Endothelial cell of umbilical vein (primary cell): ENCODE results near the gene IL2RG. TPM values are rescaled to one million over a fixed set of nuclear protein-coding genes. Genes with fewer than 3 reads are reported as not detected.

ENCODE experiments used
- BruUV-seq: library from RNA; stranded (reverse); fragments of 400-500 nt; replicated peaks from 2 replicates; lab custom pipeline; 2021; lab: Mats Ljungman, UMichigan
- CTCF ChIA-PET: fragments of 300-600, 350-600 bp; sonication (Branson Sonifier 250); formaldehyde crosslinking; loops from one replicate; lab custom pipeline; 2021; ENCODE audit warnings: antibody characterized with exemption, inconsistent platforms; lab: Charles Lee
- POLR2A ChIA-PET: fragments of 300-600, 350-600 bp; sonication (Branson Sonifier 250); formaldehyde crosslinking; loops from one replicate; lab custom pipeline; 2021; ENCODE audit warnings: antibody characterized with exemption, inconsistent platforms; lab: Charles Lee
- DNase-seq: peaks from one replicate; pipeline ENCODE4 v3.0.0-alpha.2; 2011; ENCODE audit warnings: low read depth, low spot score
- FAIRE-seq: peaks from 2 replicates; lab custom pipeline; 2011; peaks lifted over from hg19 to GRCh38; lab: Jason Lieb, UNC
- H2AFZ ChIP-seq: 2 replicates; pipeline ENCODE4 v1.6.0; 2012; ENCODE audit warnings: low read depth, low read length, control low read depth, inconsistent platforms
- H3K27ac ChIP-seq: 2 replicates; pipeline ENCODE4 v1.5.1; 2011; ENCODE audit warnings: low read depth, mild to moderate bottlenecking, control low read depth, low read length, moderate library complexity; ENCODE audit not compliant: insufficient read depth
- H3K27me3 ChIP-seq, 2 experiments: 2 replicates each; pipeline versions ENCODE4 v1.6.0 to v1.6.1; 2011; ENCODE audit warnings: low read length in 2 of 2, mixed read lengths in 1 of 2; ENCODE audit not compliant: control insufficient read depth in 2 of 2, insufficient read depth in 2 of 2
- H3K36me3 ChIP-seq, 2 experiments: 2 replicates in 1 of 2; 3 replicates in 1 of 2; pipeline ENCODE4 v1.5.1; 2011; ENCODE audit warnings: low read length in 2 of 2, mild to moderate bottlenecking in 1 of 2, moderate library complexity in 1 of 2; ENCODE audit not compliant: control insufficient read depth in 2 of 2, insufficient read depth in 2 of 2; ENCODE audit errors: extremely low read depth in 1 of 2
- H3K4me1 ChIP-seq: 3 replicates; pipeline ENCODE4 v1.5.1; 2011; ENCODE audit warnings: mild to moderate bottlenecking, low read length; ENCODE audit not compliant: control insufficient read depth, insufficient read depth; ENCODE audit errors: extremely low read depth
- H3K4me2 ChIP-seq: 2 replicates; pipeline ENCODE4 v1.6.1; 2011; ENCODE audit warnings: low read length, control low read depth, mixed read lengths; ENCODE audit not compliant: insufficient read depth
- H3K4me3 ChIP-seq, 3 experiments: fragments of 200-600 bp in 1 of 3; sonication (generic), shearing (Covaris generic) in 1 of 3; replicated peaks in 1 of 3; 2 replicates each; pipeline ENCODE4 v1.5.1; 2011 to 2016; ENCODE audit warnings: control low read depth in 3 of 3, low read length in 3 of 3, mild to moderate bottlenecking in 2 of 3, inconsistent platforms in 1 of 3, low read depth in 1 of 3, moderate library complexity in 1 of 3; ENCODE audit not compliant: insufficient read depth in 1 of 3
- H3K79me2 ChIP-seq: 2 replicates; pipeline ENCODE4 v1.6.0; 2012; ENCODE audit warnings: low read length, inconsistent platforms; ENCODE audit not compliant: control insufficient read depth, insufficient read depth
- H3K9ac ChIP-seq: replicated peaks from 2 replicates; pipeline ENCODE3; 2011; ENCODE audit warnings: low read length, control low read depth; ENCODE audit not compliant: insufficient read depth; ENCODE audit errors: extremely low read depth
- H3K9me1 ChIP-seq: replicated peaks from 3 replicates; pipeline ENCODE4 v1.6.0; 2011; ENCODE audit warnings: mild to moderate bottlenecking, low read length; ENCODE audit not compliant: control insufficient read depth, insufficient read depth; ENCODE audit errors: extremely low read depth
- H3K9me3 ChIP-seq: replicated peaks from 2 replicates; pipeline ENCODE4 v1.5.1; 2012; ENCODE audit warnings: low read length, inconsistent platforms; ENCODE audit not compliant: control insufficient read depth, insufficient read depth
- H4K20me1 ChIP-seq: replicated peaks from 2 replicates; pipeline ENCODE3; 2011; ENCODE audit warnings: mild to moderate bottlenecking, low read length; ENCODE audit not compliant: control insufficient read depth, insufficient read depth; ENCODE audit errors: extremely low read depth
- CTCF ChIP-seq, 2 donors: IDR thresholded peaks; 1 replicate in 1 of 2; 2 replicates in 1 of 2; pipeline ENCODE4 v1.5.1; 2011; ENCODE audit warnings: low read length in 2 of 2, mild to moderate bottlenecking in 2 of 2, moderate library complexity in 2 of 2, control low read depth in 1 of 2, inconsistent platforms in 1 of 2, low read depth in 1 of 2; ENCODE audit not compliant: insufficient read depth in 1 of 2; ENCODE audit errors: extremely low read depth in 1 of 2
- EZH2 ChIP-seq: IDR thresholded peaks from 2 replicates; pipeline ENCODE4 v1.6.1; 2012; ENCODE audit warnings: borderline replicate concordance, low read depth, mild to moderate bottlenecking, moderate library complexity, low read length, inconsistent platforms; ENCODE audit not compliant: severe bottlenecking
- FOS ChIP-seq: IDR thresholded peaks from 2 replicates; pipeline ENCODE4 v1.6.1; 2011; ENCODE audit warnings: mild to moderate bottlenecking, low read length, moderate library complexity, borderline replicate concordance; ENCODE audit not compliant: insufficient read depth
- GATA2 ChIP-seq: IDR thresholded peaks from 2 replicates; pipeline ENCODE4 v1.7.0; 2011; ENCODE audit warnings: low read depth, mild to moderate bottlenecking, moderate library complexity, mixed read lengths, low read length; ENCODE audit not compliant: insufficient read length, insufficient read depth
- JUN ChIP-seq: IDR thresholded peaks from 2 replicates; pipeline ENCODE4 v1.6.1; 2011; ENCODE audit warnings: borderline replicate concordance, low read depth; ENCODE audit not compliant: insufficient read length, insufficient read depth
- MYC ChIP-seq: IDR thresholded peaks from one replicate; pipeline ENCODE4 v1.6.1; 2011; ENCODE audit warnings: mild to moderate bottlenecking, low read depth, low read length
- POLR2A ChIP-seq: IDR thresholded peaks from 2 replicates; pipeline ENCODE4 v1.6.1; 2012; ENCODE audit warnings: low read depth, mild to moderate bottlenecking, control low read depth, low read length
- POLR2AphosphoS5 ChIP-seq: IDR thresholded peaks from 2 replicates; pipeline ENCODE4 v1.6.1; 2012; ENCODE audit warnings: low read depth, mild to moderate bottlenecking, control low read depth, low read length, moderate library complexity; ENCODE audit not compliant: insufficient read depth
- dilution Hi-C: fragments of 300-500 bp; cut with MboI; formaldehyde crosslinking; loops from one replicate; pipeline ENCODE4 v1.15.0; 2019; ENCODE audit warnings: low sequenced_read_pairs; ENCODE audit not compliant: extremely low pct_ligation_motif_present
- intact Hi-C: fragments of 100-400 bp; cut with micrococcal nuclease; formaldehyde crosslinking; loops from one replicate; pipeline ENCODE4 v1.10.0; 2022
- polyA plus RNA-seq, 4 experiments: library from polyadenylated mRNA; depleted of rRNA in 3 of 4; stranded (reverse) in 3 of 4; unstranded in 1 of 4; fragments of >200 nt; gene quantifications; 2 replicates each; pipeline versions ENCODE4 v1.2.1 to v1.2.3, GENCODE V29; 2011 to 2012; ENCODE audit warnings: missing spikeins in 1 of 4
- total RNA-seq: library from RNA; stranded (reverse); gene quantifications from 2 replicates; pipeline ENCODE4 v1.2.3, GENCODE V29; 2021
- TF ChIP-seq, protein P1 (sequence below): IDR thresholded peaks from 2 replicates; pipeline ENCODE4 v1.6.1; 2011; ENCODE audit not compliant: insufficient read depth, insufficient read length

Gene IL2RG
- total and polyA plus RNA-seq, 2 donors (not counting 3 experiments of a cell fraction or from before 2014, with no cell fraction given): 0.07 TPM; not detected in 1

GRCh38 chrX:71091263-71091662 lies 20.1 kb downstream of the IL2RG start:
- Histone ChIP-seq H3K4me3 (no peak overlapping the region), H3K4me1 (peaks cover 1% of the 10 kb centered on the region), H3K4me2 (no peak overlapping the region), H3K27me3 (no peaks in the 10 kb centered on the region), H2AFZ (no peak overlapping the region), H3K9me1 (no peaks in the 10 kb centered on the region), H3K79me2 (no peaks in the 10 kb centered on the region), H3K36me3 (no peaks in the 10 kb centered on the region), H3K27ac (no peak overlapping the region), H4K20me1 (no peaks in the 10 kb centered on the region), H3K9me3 (no peaks in the 10 kb centered on the region), H3K9ac (no peak overlapping the region)
- dilution Hi-C loops (no loop called here), intact Hi-C loops (no loop called here)
- no TSS peak for BruUV-seq
- ChIA-PET CTCF (no interaction called here), POLR2A (no interaction called here)
- DNase-seq: no peak
- no peak for TF ChIP-seq JUN
- TF ChIP-seq POLR2AphosphoS5: no peak
- TF ChIP-seq, protein P1, sequence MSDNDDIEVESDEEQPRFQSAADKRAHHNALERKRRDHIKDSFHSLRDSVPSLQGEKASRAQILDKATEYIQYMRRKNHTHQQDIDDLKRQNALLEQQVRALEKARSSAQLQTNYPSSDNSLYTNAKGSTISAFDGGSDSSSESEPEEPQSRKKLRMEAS: no peak
- TF ChIP-seq GATA2: no peak
- TF ChIP-seq MYC: no peak
- TF ChIP-seq FOS: no peak
- no peak for TF ChIP-seq CTCF (IDR thresholded peaks at IDR 0.05; ENCODE audit: extremely low read depth in 1 of 2, insufficient read depth in 1 of 2, low read depth in 1 of 2, low read length in 2 of 2)
- TF ChIP-seq POLR2A: no peak
- TF ChIP-seq EZH2: no peak
- FAIRE-seq: no peak
